LoVo (cell line): Measurements from ENCODE around the gene MERTK.

ENCODE experiments used
- DNase-seq: peaks from one replicate; pipeline ENCODE4 v3.0.0-alpha.2; 2016; ENCODE audit warnings: low spot score

Gene MERTK

GRCh38 chr2:112077814-112078213 lies 179.4 kb downstream of the MERTK start:
- DNase-seq: no peak
